ENCODE data around the gene SMYD3. TPM values are rescaled to one million over a fixed set of nuclear protein-coding genes. Genes with fewer than 3 reads are reported as not detected.

SMYD3 gene
- total RNA-seq, 1 experiment from 2014 or later = 25.5 TPM

DNA sequence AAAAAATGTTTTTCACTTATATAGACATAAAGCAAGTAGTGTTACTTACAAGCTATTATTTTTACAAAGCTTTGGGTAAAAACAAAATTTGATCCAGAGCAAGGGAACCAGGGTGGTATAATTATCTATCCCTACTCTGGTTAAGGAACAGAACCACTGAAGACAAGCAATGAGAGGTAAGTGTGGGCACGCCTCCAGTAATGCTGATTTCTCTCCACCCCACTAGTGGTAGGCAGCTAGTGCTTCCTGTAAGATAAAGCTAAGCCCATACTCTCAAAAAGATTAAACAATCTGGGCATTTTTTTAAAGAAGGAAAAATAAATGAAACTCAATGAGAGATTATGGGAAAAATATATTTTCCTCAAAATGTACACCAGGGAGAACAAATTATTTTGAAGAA lies 36.9 kb upstream of the SMYD3 start:
- no peak overlapping the region for H2BK20ac ChIP-seq (ENCODE audit: low read depth, low read length, poor library complexity, severe bottlenecking)
- H3K4me1 ChIP-seq (ENCODE audit: insufficient read depth, low read length) = no peaks in the 10 kb centered on the region
- Mint-ChIP-seq H3K4me1 (no peaks in the 10 kb centered on the region), H3K4me3 (no peak overlapping the region), H3K9me3 (no peaks in the 10 kb centered on the region; a peak in 1 of 5 replicates), H3K36me3 (ENCODE audit: insufficient read depth in 1 of 3, low read depth in 3 of 3) (peaks cover 21 to 64% (median 30%) of the 10 kb centered on the region in 3 experiments; a peak in 6 of 7 replicates), H3K27me3 (ENCODE audit: low read depth) (no peaks in the 10 kb centered on the region), H3K27ac (no peak overlapping the region)
- H3K14ac ChIP-seq (ENCODE audit: insufficient read depth, low read length) = no peak overlapping the region
- no peak overlapping the region for H2AFZ ChIP-seq (ENCODE audit: low read length)
- no peaks in the 10 kb centered on the region for H3K79me1 ChIP-seq (ENCODE audit: insufficient read depth, low read depth, low read length, poor library complexity, severe bottlenecking)
- H3K79me2 ChIP-seq (ENCODE audit: insufficient read depth, low read length) = no peaks in the 10 kb centered on the region
- no peak overlapping the region for H3K9ac ChIP-seq (ENCODE audit: extremely low read depth, insufficient read length, low read length)
- no peak overlapping the region for H2BK12ac ChIP-seq (ENCODE audit: insufficient read length, low read depth, low read length)
- H2BK5ac ChIP-seq (ENCODE audit: insufficient read length, low read length) = no peak overlapping the region
- no peak overlapping the region for H3K23ac ChIP-seq (ENCODE audit: insufficient read length, low read depth, low read length)
- no CpG with 5 or more reads among the region's 1 CpG for WGBS (ENCODE audit: extremely low coverage, insufficient read length, low lambda C conversion rate)
- TF ChIP-seq, protein P1, sequence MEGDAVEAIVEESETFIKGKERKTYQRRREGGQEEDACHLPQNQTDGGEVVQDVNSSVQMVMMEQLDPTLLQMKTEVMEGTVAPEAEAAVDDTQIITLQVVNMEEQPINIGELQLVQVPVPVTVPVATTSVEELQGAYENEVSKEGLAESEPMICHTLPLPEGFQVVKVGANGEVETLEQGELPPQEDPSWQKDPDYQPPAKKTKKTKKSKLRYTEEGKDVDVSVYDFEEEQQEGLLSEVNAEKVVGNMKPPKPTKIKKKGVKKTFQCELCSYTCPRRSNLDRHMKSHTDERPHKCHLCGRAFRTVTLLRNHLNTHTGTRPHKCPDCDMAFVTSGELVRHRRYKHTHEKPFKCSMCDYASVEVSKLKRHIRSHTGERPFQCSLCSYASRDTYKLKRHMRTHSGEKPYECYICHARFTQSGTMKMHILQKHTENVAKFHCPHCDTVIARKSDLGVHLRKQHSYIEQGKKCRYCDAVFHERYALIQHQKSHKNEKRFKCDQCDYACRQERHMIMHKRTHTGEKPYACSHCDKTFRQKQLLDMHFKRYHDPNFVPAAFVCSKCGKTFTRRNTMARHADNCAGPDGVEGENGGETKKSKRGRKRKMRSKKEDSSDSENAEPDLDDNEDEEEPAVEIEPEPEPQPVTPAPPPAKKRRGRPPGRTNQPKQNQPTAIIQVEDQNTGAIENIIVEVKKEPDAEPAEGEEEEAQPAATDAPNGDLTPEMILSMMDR (conservative IDR thresholded peaks at IDR 0.05) = no peak
- no peaks in the 10 kb centered on the region for H3K27me3 ChIP-seq (ENCODE audit: insufficient read depth, low read length)
- H2BK120ac ChIP-seq (ENCODE audit: low read depth, low read length, poor library complexity, severe bottlenecking) = no peak overlapping the region
- no peak overlapping the region for H4K8ac ChIP-seq (replicated peaks; ENCODE audit: insufficient read length, low read depth, low read length)
- H2AK5ac ChIP-seq (ENCODE audit: insufficient read length, low read length) = no peak overlapping the region
- no peak overlapping the region for H4K5ac ChIP-seq (ENCODE audit: insufficient read length, low read depth, low read length)
- no peak overlapping the region for H3T11ph ChIP-seq (ENCODE audit: low read length)
- no peak overlapping the region for H4K91ac ChIP-seq (ENCODE audit: insufficient read length, low read depth, low read length)
- DNase-seq = no peak
- H3K9me3 ChIP-seq (ENCODE audit: control insufficient read depth, low read depth, low read length) = no peaks in the 10 kb centered on the region
- no peak overlapping the region for H3K18ac ChIP-seq (ENCODE audit: insufficient read length, low read depth, low read length)
- H3K23me2 ChIP-seq (ENCODE audit: insufficient read length, low read depth, low read length, poor library complexity, severe bottlenecking) = no peaks in the 10 kb centered on the region
- H3K56ac ChIP-seq (ENCODE audit: insufficient read length, low read depth, low read length) = no peak overlapping the region
- no peaks in the 10 kb centered on the region for H4K20me1 ChIP-seq (ENCODE audit: control insufficient read depth, insufficient read depth, insufficient read length)
- no peak overlapping the region for H2BK15ac ChIP-seq (ENCODE audit: low read depth, low read length)
- H3K27ac ChIP-seq (ENCODE audit: insufficient read length, low read depth, low read length) = no peak overlapping the region
- H3K4me2 ChIP-seq (ENCODE audit: insufficient read depth, insufficient read length, low read length) = no peak overlapping the region
- H3K4ac ChIP-seq (ENCODE audit: low read depth, low read length) = no peak overlapping the region

All from H9 (cell line).